ENCODE results near the gene NCKAP5.

Gene NCKAP5

DNA sequence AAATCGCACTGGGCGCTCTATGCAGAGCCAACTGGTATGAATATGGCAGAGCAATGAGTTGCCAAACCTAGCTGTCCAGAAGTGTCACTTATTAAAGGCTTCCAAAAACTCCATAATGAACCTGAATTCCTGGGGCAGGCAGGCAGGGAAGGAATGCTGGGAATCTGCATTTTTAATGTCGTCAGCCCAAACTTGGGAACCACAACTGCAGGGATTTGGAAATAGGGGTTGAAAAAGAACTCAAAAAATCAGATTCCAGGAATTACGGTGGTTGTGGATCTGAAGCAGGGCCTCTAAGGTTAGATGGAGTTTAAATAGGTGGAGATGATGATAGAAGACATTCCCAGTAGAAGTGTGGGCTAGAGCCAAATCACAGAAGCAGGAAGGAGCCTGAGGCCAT, 15.0 kb downstream of the NCKAP5 start:
- DNase-seq = no peak
- WGBS = 94% methylated on average over 4 of the region's 4 CpGs

DNA sequence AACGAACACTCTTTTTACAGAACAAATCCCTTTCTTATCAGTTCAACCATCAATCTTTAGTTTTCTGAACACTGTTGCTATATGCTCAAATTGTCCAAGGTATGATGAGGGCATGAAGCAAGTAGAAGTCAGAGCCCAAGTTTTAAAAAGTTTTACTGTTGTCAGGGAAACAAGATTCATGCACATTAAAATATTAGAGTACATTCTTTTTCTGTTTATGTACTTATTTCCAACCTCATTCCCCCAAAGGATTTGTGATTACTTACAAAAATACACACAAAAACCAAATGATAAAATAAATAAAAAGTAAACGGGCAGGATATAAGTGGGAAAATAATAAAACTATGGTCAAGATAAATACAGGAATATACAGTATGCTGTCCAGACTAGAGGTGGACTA, 15.4 kb downstream of the NCKAP5 start:
- no peak overlapping the region for H3K4ac ChIP-seq (ENCODE audit: low read depth in 1 of 2, low read length in 2 of 2)
- H4K91ac ChIP-seq (ENCODE audit: low read length) = no peak overlapping the region
- H3K4me1 ChIP-seq (ENCODE audit: control insufficient read depth, insufficient read depth, low read depth, low read length) = no peaks in the 10 kb centered on the region
- no peak overlapping the region for H3K18ac ChIP-seq (ENCODE audit: low read depth in 1 of 2, low read length in 2 of 2)
- 67% methylated on average over 1 of the region's 2 CpGs for WGBS
- H2AFZ ChIP-seq (ENCODE audit: low read depth, low read length) = no peak overlapping the region
- H2BK5ac ChIP-seq (ENCODE audit: low read depth, low read length, poor library complexity, severe bottlenecking) = no peak overlapping the region
- no peak overlapping the region for H4K8ac ChIP-seq (ENCODE audit: low read length)
- H3K27ac ChIP-seq (ENCODE audit: low read length, poor library complexity, severe bottlenecking) = no peak overlapping the region
- peaks cover 1% of the 10 kb centered on the region for H3K79me1 ChIP-seq (replicated peaks; ENCODE audit: low read length, poor library complexity, severe bottlenecking)
- no peaks in the 10 kb centered on the region for H3K9me3 ChIP-seq (ENCODE audit: control insufficient read depth, low read length)
- no peak overlapping the region for H2AK5ac ChIP-seq (ENCODE audit: low read length, severe bottlenecking)
- no peaks in the 10 kb centered on the region for H3K27me3 ChIP-seq (ENCODE audit: control insufficient read depth in 1 of 2, insufficient read depth in 1 of 2, low read length in 2 of 2)
- H3K36me3 ChIP-seq (ENCODE audit: control insufficient read depth in 1 of 2, insufficient read depth in 2 of 2, low read depth in 1 of 2, low read length in 2 of 2) = peaks cover 0 to 2% of the 10 kb centered on the region in 2 experiments
- H3K4me2 ChIP-seq (ENCODE audit: low read length, poor library complexity, severe bottlenecking) = no peak overlapping the region
- no peak overlapping the region for H3K9ac ChIP-seq (ENCODE audit: low read length)
- H2BK15ac ChIP-seq (ENCODE audit: low read depth, poor library complexity, severe bottlenecking) = no peak overlapping the region
- H3K23ac ChIP-seq (ENCODE audit: low read length in 2 of 2) = no peak overlapping the region
- no peak overlapping the region for H3K4me3 ChIP-seq (ENCODE audit: insufficient read depth in 1 of 2, low read depth in 1 of 2, low read length in 2 of 2)
- no peak overlapping the region for H2BK12ac ChIP-seq (ENCODE audit: low read length in 2 of 2)
- H2BK120ac ChIP-seq (ENCODE audit: low read depth, low read length) = no peak overlapping the region
- no peak overlapping the region for H3K14ac ChIP-seq (ENCODE audit: low read length in 2 of 2)
- DNase-seq = no peak

More for the DNA sequence above, 15.0 kb downstream of the NCKAP5 start:
- Histone ChIP-seq H3K18ac (ENCODE audit: low read depth in 1 of 2, low read length in 2 of 2) (no peak overlapping the region), H2BK12ac (ENCODE audit: low read length in 2 of 2) (no peak overlapping the region), H3K27ac (ENCODE audit: low read length, poor library complexity, severe bottlenecking) (no peak overlapping the region), H3K36me3 (ENCODE audit: control insufficient read depth in 1 of 2, insufficient read depth in 2 of 2, low read depth in 1 of 2, low read length in 2 of 2) (peaks cover 0 to 2% of the 10 kb centered on the region in 2 experiments), H2BK5ac (ENCODE audit: low read depth, low read length, poor library complexity, severe bottlenecking) (no peak overlapping the region), H3K4ac (ENCODE audit: low read depth in 1 of 2, low read length in 2 of 2) (no peak overlapping the region), H2AFZ (ENCODE audit: low read depth, low read length) (no peak overlapping the region), H3K9ac (ENCODE audit: low read length) (no peak overlapping the region), H3K4me2 (ENCODE audit: low read length, poor library complexity, severe bottlenecking) (no peak overlapping the region), H3K79me1 (replicated peaks; ENCODE audit: low read length, poor library complexity, severe bottlenecking) (peaks cover 1% of the 10 kb centered on the region), H3K23ac (ENCODE audit: low read length in 2 of 2) (no peak overlapping the region), H2BK120ac (ENCODE audit: low read depth, low read length) (no peak overlapping the region), H3K4me3 (ENCODE audit: insufficient read depth in 1 of 2, low read depth in 1 of 2, low read length in 2 of 2) (no peak overlapping the region), H3K27me3 (ENCODE audit: control insufficient read depth in 1 of 2, insufficient read depth in 1 of 2, low read length in 2 of 2) (no peaks in the 10 kb centered on the region), H3K9me3 (ENCODE audit: control insufficient read depth, low read length) (no peaks in the 10 kb centered on the region), H3K4me1 (ENCODE audit: control insufficient read depth, insufficient read depth, low read depth, low read length) (no peaks in the 10 kb centered on the region), H2BK15ac (ENCODE audit: low read depth, poor library complexity, severe bottlenecking) (no peak overlapping the region), H3K14ac (ENCODE audit: low read length in 2 of 2) (no peak overlapping the region), H2AK5ac (ENCODE audit: low read length, severe bottlenecking) (no peak overlapping the region), H4K91ac (ENCODE audit: low read length) (no peak overlapping the region), H4K8ac (ENCODE audit: low read length) (no peak overlapping the region)

DNA sequence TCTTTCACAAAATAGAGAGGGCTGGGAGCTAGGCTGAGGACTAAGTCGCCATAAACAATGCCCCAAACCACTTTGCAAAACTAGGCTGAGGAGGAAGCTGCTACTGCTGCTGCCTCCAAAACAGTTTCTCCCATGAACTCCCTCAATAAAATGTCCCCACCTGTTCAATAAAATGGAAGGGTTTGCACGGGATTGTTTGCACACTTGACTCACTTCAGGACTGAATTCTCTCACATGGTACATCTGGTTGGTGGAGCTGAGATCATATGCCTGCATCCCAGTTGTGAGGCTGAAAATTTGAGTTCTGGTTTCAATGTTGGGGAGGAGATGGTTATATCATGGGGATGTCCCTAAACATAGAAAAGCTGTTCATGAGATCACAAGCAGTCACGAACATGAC, 26.5 kb downstream of the NCKAP5 start:
- Histone ChIP-seq H3K18ac (ENCODE audit: low read depth in 1 of 2, low read length in 2 of 2) (no peak overlapping the region), H3K36me3 (ENCODE audit: control insufficient read depth in 1 of 2, insufficient read depth in 2 of 2, low read depth in 1 of 2, low read length in 2 of 2) (no peaks in the 10 kb centered on the region)
- 86% methylated on average over 2 of the region's 3 CpGs for WGBS

DNA sequence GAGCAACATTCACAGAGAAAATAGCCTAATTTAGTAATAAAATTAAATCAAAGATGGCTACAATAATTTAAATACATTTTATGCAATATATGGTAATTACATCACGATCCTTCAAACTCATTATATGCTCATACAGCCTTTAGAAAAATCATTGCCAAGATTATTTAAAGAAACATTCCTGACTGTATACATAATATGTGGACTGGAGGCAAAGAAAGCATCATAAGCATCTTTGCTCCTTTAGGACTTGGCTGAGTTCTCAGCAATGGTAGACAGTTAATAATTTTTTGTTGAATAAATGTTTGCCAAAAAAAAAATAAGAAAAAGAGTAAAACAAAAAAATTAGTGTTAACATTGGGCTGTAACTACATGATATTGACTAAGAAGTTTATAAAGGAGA, 26.9 kb downstream of the NCKAP5 start:
- Histone ChIP-seq H2AFZ (ENCODE audit: low read depth, low read length) (no peak overlapping the region), H3K14ac (ENCODE audit: low read length in 2 of 2) (no peak overlapping the region), H2BK15ac (ENCODE audit: low read depth, poor library complexity, severe bottlenecking) (no peak overlapping the region), H3K27ac (ENCODE audit: low read length, poor library complexity, severe bottlenecking) (no peak overlapping the region), H3K4ac (ENCODE audit: low read depth in 1 of 2, low read length in 2 of 2) (no peak overlapping the region), H3K23ac (ENCODE audit: low read length in 2 of 2) (no peak overlapping the region), H3K9me3 (ENCODE audit: control insufficient read depth, low read length) (no peaks in the 10 kb centered on the region), H2BK5ac (ENCODE audit: low read depth, low read length, poor library complexity, severe bottlenecking) (no peak overlapping the region), H4K91ac (ENCODE audit: low read length) (no peak overlapping the region), H4K8ac (ENCODE audit: low read length) (no peak overlapping the region), H3K4me1 (ENCODE audit: control insufficient read depth, insufficient read depth, low read depth, low read length) (no peaks in the 10 kb centered on the region), H2BK12ac (ENCODE audit: low read length in 2 of 2) (no peak overlapping the region), H3K79me1 (replicated peaks; ENCODE audit: low read length, poor library complexity, severe bottlenecking) (no peaks in the 10 kb centered on the region), H3K9ac (ENCODE audit: low read length) (no peak overlapping the region), H3K4me2 (ENCODE audit: low read length, poor library complexity, severe bottlenecking) (no peak overlapping the region), H3K18ac (ENCODE audit: low read depth in 1 of 2, low read length in 2 of 2) (no peak overlapping the region), H2AK5ac (ENCODE audit: low read length, severe bottlenecking) (no peak overlapping the region), H3K36me3 (ENCODE audit: control insufficient read depth in 1 of 2, insufficient read depth in 2 of 2, low read depth in 1 of 2, low read length in 2 of 2) (no peaks in the 10 kb centered on the region), H3K4me3 (ENCODE audit: insufficient read depth in 1 of 2, low read depth in 1 of 2, low read length in 2 of 2) (no peak overlapping the region), H3K27me3 (ENCODE audit: control insufficient read depth in 1 of 2, insufficient read depth in 1 of 2, low read length in 2 of 2) (no peaks in the 10 kb centered on the region), H2BK120ac (ENCODE audit: low read depth, low read length) (no peak overlapping the region)
- no CpG with 5 or more reads among the region's 1 CpG for WGBS
- DNase-seq = no peak

More for the DNA sequence above, 26.5 kb downstream of the NCKAP5 start:
- Histone ChIP-seq H2BK12ac (ENCODE audit: low read length in 2 of 2) (no peak overlapping the region), H3K4me3 (ENCODE audit: insufficient read depth in 1 of 2, low read depth in 1 of 2, low read length in 2 of 2) (no peak overlapping the region), H2BK5ac (ENCODE audit: low read depth, low read length, poor library complexity, severe bottlenecking) (no peak overlapping the region), H3K14ac (ENCODE audit: low read length in 2 of 2) (no peak overlapping the region), H3K23ac (ENCODE audit: low read length in 2 of 2) (no peak overlapping the region), H3K79me1 (replicated peaks; ENCODE audit: low read length, poor library complexity, severe bottlenecking) (no peaks in the 10 kb centered on the region), H3K9ac (ENCODE audit: low read length) (no peak overlapping the region), H3K4me2 (ENCODE audit: low read length, poor library complexity, severe bottlenecking) (no peak overlapping the region), H3K9me3 (ENCODE audit: control insufficient read depth, low read length) (no peaks in the 10 kb centered on the region), H4K91ac (ENCODE audit: low read length) (no peak overlapping the region), H2AFZ (ENCODE audit: low read depth, low read length) (no peak overlapping the region), H3K4ac (ENCODE audit: low read depth in 1 of 2, low read length in 2 of 2) (no peak overlapping the region), H3K27me3 (ENCODE audit: control insufficient read depth in 1 of 2, insufficient read depth in 1 of 2, low read length in 2 of 2) (no peaks in the 10 kb centered on the region), H2BK120ac (ENCODE audit: low read depth, low read length) (no peak overlapping the region), H2BK15ac (ENCODE audit: low read depth, poor library complexity, severe bottlenecking) (no peak overlapping the region), H3K4me1 (ENCODE audit: control insufficient read depth, insufficient read depth, low read depth, low read length) (no peaks in the 10 kb centered on the region), H3K27ac (ENCODE audit: low read length, poor library complexity, severe bottlenecking) (no peak overlapping the region), H2AK5ac (ENCODE audit: low read length, severe bottlenecking) (no peak overlapping the region), H4K8ac (ENCODE audit: low read length) (no peak overlapping the region)
- DNase-seq = no peak
